ENCODE results near the gene TGIF1. TPM values are rescaled to one million over a fixed set of nuclear protein-coding genes. Genes with fewer than 3 reads are reported as not detected.
"Not testable (repeated sequence)": the region's sequence is repeated elsewhere in the genome, so short reads cannot be mapped to it uniquely, and the experiment has no call there.

TGIF1 gene
- total RNA-seq, 1 donor from 2014 or later, result 55.3 TPM

- Histone ChIP-seq H3K36me3 (ENCODE audit: control insufficient read depth in 3 of 3, insufficient read depth in 3 of 3, low read length in 3 of 3) (peaks cover 0 to 3% (median 2%) of the 10 kb centered on the region in 3 donors), H3K9me3 (ENCODE audit: control insufficient read depth in 3 of 3, low read length in 3 of 3) (no peaks in the 10 kb centered on the region), H3K27ac (ENCODE audit: low read depth, low read length) (no peak overlapping the region), H3K27me3 (ENCODE audit: control insufficient read depth in 3 of 3, insufficient read depth in 3 of 3, low read length in 3 of 3) (no peaks in the 10 kb centered on the region), H3K4me3 (ENCODE audit: low read length in 3 of 3) (no peak overlapping the region), H3K9ac (ENCODE audit: low read depth in 1 of 3, low read length in 3 of 3) (no peak overlapping the region), H3K4me1 (ENCODE audit: control insufficient read depth in 3 of 3, insufficient read depth in 3 of 3, low read length in 3 of 3) (peaks cover 0 to 5% (median 0%) of the 10 kb centered on the region in 3 donors)
These were observed 13.1 kb downstream of the TGIF1 start for GRCh38 chr18:3463051-3463450.

- Histone ChIP-seq H3K4me3 (ENCODE audit: low read length in 3 of 3) (no peak overlapping the region), H3K36me3 (ENCODE audit: control insufficient read depth in 3 of 3, insufficient read depth in 3 of 3, low read length in 3 of 3) (no peaks in the 10 kb centered on the region), H3K9me3 (ENCODE audit: control insufficient read depth in 3 of 3, low read length in 3 of 3) (no peaks in the 10 kb centered on the region), H3K27ac (ENCODE audit: low read depth, low read length) (no peak overlapping the region), H3K9ac (ENCODE audit: low read depth in 1 of 3, low read length in 3 of 3) (no peak overlapping the region), H3K27me3 (ENCODE audit: control insufficient read depth in 3 of 3, insufficient read depth in 3 of 3, low read length in 3 of 3) (no peaks in the 10 kb centered on the region), H3K4me1 (ENCODE audit: control insufficient read depth in 3 of 3, insufficient read depth in 3 of 3, low read length in 3 of 3) (peaks cover 0 to 5% (median 0%) of the 10 kb centered on the region in 3 donors)
These were observed 16.1 kb downstream of the TGIF1 start for GRCh38 chr18:3466045-3466444.

- Histone ChIP-seq H3K27me3 (ENCODE audit: control insufficient read depth in 3 of 3, insufficient read depth in 3 of 3, low read length in 3 of 3) (no peaks in the 10 kb centered on the region), H3K4me1 (ENCODE audit: control insufficient read depth in 3 of 3, insufficient read depth in 3 of 3, low read length in 3 of 3) (peaks cover 0 to 5% (median 0%) of the 10 kb centered on the region in 3 donors), H3K36me3 (ENCODE audit: control insufficient read depth in 3 of 3, insufficient read depth in 3 of 3, low read length in 3 of 3) (no peaks in the 10 kb centered on the region), H3K27ac (ENCODE audit: low read depth, low read length) (no peak overlapping the region), H3K9me3 (ENCODE audit: control insufficient read depth in 3 of 3, low read length in 3 of 3) (no peaks in the 10 kb centered on the region), H3K4me3 (ENCODE audit: low read length in 3 of 3) (no peak overlapping the region), H3K9ac (ENCODE audit: low read depth in 1 of 3, low read length in 3 of 3) (no peak overlapping the region)
These were observed 16.9 kb downstream of the TGIF1 start for GRCh38 chr18:3466872-3467271.

- Histone ChIP-seq H3K4me1 (ENCODE audit: control insufficient read depth in 3 of 3, insufficient read depth in 3 of 3, low read length in 3 of 3) (peaks cover 0 to 5% (median 0%) of the 10 kb centered on the region in 3 donors), H3K36me3 (ENCODE audit: control insufficient read depth in 3 of 3, insufficient read depth in 3 of 3, low read length in 3 of 3) (no peaks in the 10 kb centered on the region), H3K9me3 (ENCODE audit: control insufficient read depth in 3 of 3, low read length in 3 of 3) (no peaks in the 10 kb centered on the region), H3K27ac (ENCODE audit: low read depth, low read length) (no peak overlapping the region), H3K9ac (ENCODE audit: low read depth in 1 of 3, low read length in 3 of 3) (no peak overlapping the region), H3K27me3 (ENCODE audit: control insufficient read depth in 3 of 3, insufficient read depth in 3 of 3, low read length in 3 of 3) (no peaks in the 10 kb centered on the region), H3K4me3 (ENCODE audit: low read length in 3 of 3) (no peak overlapping the region)
These were observed 18.2 kb downstream of the TGIF1 start for GRCh38 chr18:3468066-3468705.

- H3K4me1 ChIP-seq (ENCODE audit: control insufficient read depth in 3 of 3, insufficient read depth in 3 of 3, low read length in 3 of 3), result peaks cover 0 to 5% (median 0%) of the 10 kb centered on the region in 3 donors
- no peaks in the 10 kb centered on the region for H3K36me3 ChIP-seq (ENCODE audit: control insufficient read depth in 3 of 3, insufficient read depth in 3 of 3, low read length in 3 of 3)
- no peaks in the 10 kb centered on the region for H3K27me3 ChIP-seq (ENCODE audit: control insufficient read depth in 3 of 3, insufficient read depth in 3 of 3, low read length in 3 of 3)
- H3K9me3 ChIP-seq (ENCODE audit: control insufficient read depth in 3 of 3, low read length in 3 of 3), result no peaks in the 10 kb centered on the region
- H3K4me3 ChIP-seq (ENCODE audit: low read length in 3 of 3), result no peak overlapping the region
- H3K27ac ChIP-seq (ENCODE audit: low read depth, low read length), result no peak overlapping the region
- no peak overlapping the region for H3K9ac ChIP-seq (ENCODE audit: low read depth in 1 of 3, low read length in 3 of 3)
These were observed 18.9 kb downstream of the TGIF1 start for GRCh38 chr18:3468833-3469232.

GRCh38 chr18:3471141-3471648, 21.2 kb downstream of the TGIF1 start:
- H3K9ac ChIP-seq (ENCODE audit: low read depth in 1 of 3, low read length in 3 of 3), result no peak overlapping the region
- H3K36me3 ChIP-seq (ENCODE audit: control insufficient read depth in 3 of 3, insufficient read depth in 3 of 3, low read length in 3 of 3), result no peaks in the 10 kb centered on the region
- H3K27ac ChIP-seq (ENCODE audit: low read depth, low read length), result no peak overlapping the region
- H3K4me3 ChIP-seq (ENCODE audit: low read length in 3 of 3), result no peak overlapping the region
- peaks cover 0 to 2% (median 0%) of the 10 kb centered on the region in 3 donors for H3K9me3 ChIP-seq (ENCODE audit: control insufficient read depth in 3 of 3, low read length in 3 of 3)
- H3K4me1 ChIP-seq (ENCODE audit: control insufficient read depth in 3 of 3, insufficient read depth in 3 of 3, low read length in 3 of 3), result peaks cover 0 to 5% (median 0%) of the 10 kb centered on the region in 3 donors
- H3K27me3 ChIP-seq (ENCODE audit: control insufficient read depth in 3 of 3, insufficient read depth in 3 of 3, low read length in 3 of 3), result no peaks in the 10 kb centered on the region

GRCh38 chr18:3472121-3472520, 22.1 kb downstream of the TGIF1 start:
- H3K4me3 ChIP-seq (ENCODE audit: low read length in 3 of 3); H3K4me1 ChIP-seq (ENCODE audit: control insufficient read depth in 3 of 3, insufficient read depth in 3 of 3, low read length in 3 of 3); H3K36me3 ChIP-seq (ENCODE audit: control insufficient read depth in 3 of 3, insufficient read depth in 3 of 3, low read length in 3 of 3); H3K27ac ChIP-seq (ENCODE audit: low read depth, low read length); H3K27me3 ChIP-seq (ENCODE audit: control insufficient read depth in 3 of 3, insufficient read depth in 3 of 3, low read length in 3 of 3); H3K9ac ChIP-seq (ENCODE audit: low read depth in 1 of 3, low read length in 3 of 3); H3K9me3 ChIP-seq (ENCODE audit: control insufficient read depth in 3 of 3, low read length in 3 of 3): not testable (repeated sequence)

GRCh38 chr18:3472681-3473544, 22.9 kb downstream of the TGIF1 start:
- no peak overlapping the region for H3K27ac ChIP-seq (ENCODE audit: low read depth, low read length)
- H3K27me3 ChIP-seq (ENCODE audit: control insufficient read depth in 3 of 3, insufficient read depth in 3 of 3, low read length in 3 of 3), result no peaks in the 10 kb centered on the region

GRCh38 chr18:3478262-3478978, 28.4 kb downstream of the TGIF1 start:
- Histone ChIP-seq H3K36me3 (ENCODE audit: control insufficient read depth in 3 of 3, insufficient read depth in 3 of 3, low read length in 3 of 3) (no peaks in the 10 kb centered on the region), H3K9me3 (ENCODE audit: control insufficient read depth in 3 of 3, low read length in 3 of 3) (peaks cover 0 to 2% (median 0%) of the 10 kb centered on the region in 3 donors), H3K9ac (ENCODE audit: low read depth in 1 of 3, low read length in 3 of 3) (no peak overlapping the region), H3K27me3 (ENCODE audit: control insufficient read depth in 3 of 3, insufficient read depth in 3 of 3, low read length in 3 of 3) (no peaks in the 10 kb centered on the region), H3K4me1 (ENCODE audit: control insufficient read depth in 3 of 3, insufficient read depth in 3 of 3, low read length in 3 of 3) (no peaks in the 10 kb centered on the region), H3K27ac (ENCODE audit: low read depth, low read length) (no peak overlapping the region), H3K4me3 (ENCODE audit: low read length in 3 of 3) (no peak overlapping the region)

More at GRCh38 chr18:3472681-3473544, 22.9 kb downstream of the TGIF1 start:
- Histone ChIP-seq H3K36me3 (ENCODE audit: control insufficient read depth in 3 of 3, insufficient read depth in 3 of 3, low read length in 3 of 3) (no peaks in the 10 kb centered on the region), H3K9ac (ENCODE audit: low read depth in 1 of 3, low read length in 3 of 3) (no peak overlapping the region), H3K4me3 (ENCODE audit: low read length in 3 of 3) (no peak overlapping the region), H3K9me3 (ENCODE audit: control insufficient read depth in 3 of 3, low read length in 3 of 3) (peaks cover 0 to 2% (median 0%) of the 10 kb centered on the region in 3 donors), H3K4me1 (ENCODE audit: control insufficient read depth in 3 of 3, insufficient read depth in 3 of 3, low read length in 3 of 3) (no peaks in the 10 kb centered on the region)
